A172 (cell line): ENCODE measurements around the gene NFE2L1. TPM values are rescaled to one million over a fixed set of nuclear protein-coding genes. Genes with fewer than 3 reads are reported as not detected.

Experiments
- DNase-seq: peaks from one replicate; pipeline ENCODE4 v3.0.0-alpha.2; 2015; ENCODE audit warnings: low spot score
- total RNA-seq: library from RNA; depleted of rRNA; stranded (reverse); fragments of >200 nt; shearing (Covaris generic); gene quantifications from 2 replicates; pipeline ENCODE4 v1.2.3, GENCODE V29; 2014

The NFE2L1 gene
- total RNA-seq, 1 experiment from 2014 or later = 140 TPM

DNA sequence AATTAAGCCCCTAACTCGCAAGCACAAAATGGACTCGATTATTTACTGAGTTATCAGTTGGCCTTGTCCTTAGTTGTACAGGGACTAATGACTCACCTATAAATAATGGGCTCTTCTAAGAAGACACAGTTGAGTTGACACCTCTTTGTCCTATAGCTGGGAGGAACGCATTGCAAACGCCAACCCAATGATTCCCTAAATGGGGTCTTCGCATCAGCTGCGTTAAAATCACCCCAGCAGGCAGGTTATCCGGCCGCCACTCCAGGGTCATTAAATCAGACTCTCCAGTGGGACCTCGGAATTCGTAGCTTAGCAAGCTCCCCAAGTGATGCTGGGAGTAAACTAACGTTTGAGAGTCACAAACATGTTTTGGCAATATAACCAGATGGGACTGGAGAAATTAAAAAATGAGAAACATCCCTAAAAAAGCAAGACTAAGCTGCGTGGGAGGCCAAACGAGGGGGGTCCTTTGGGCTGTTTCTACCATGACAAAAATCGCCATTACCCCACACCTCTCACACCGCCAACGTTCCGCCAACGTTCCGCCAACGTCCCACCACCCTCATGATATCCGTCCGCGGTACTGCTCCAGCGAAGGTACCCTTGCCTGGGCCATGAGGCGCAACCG, 932 bp upstream of the NFE2L1 start:
- DNase-seq = no peak

GRCh38 chr17:48048384-48049126, 396 bp downstream of the NFE2L1 start:
- DNase-seq = peak; percentile 94

DNA sequence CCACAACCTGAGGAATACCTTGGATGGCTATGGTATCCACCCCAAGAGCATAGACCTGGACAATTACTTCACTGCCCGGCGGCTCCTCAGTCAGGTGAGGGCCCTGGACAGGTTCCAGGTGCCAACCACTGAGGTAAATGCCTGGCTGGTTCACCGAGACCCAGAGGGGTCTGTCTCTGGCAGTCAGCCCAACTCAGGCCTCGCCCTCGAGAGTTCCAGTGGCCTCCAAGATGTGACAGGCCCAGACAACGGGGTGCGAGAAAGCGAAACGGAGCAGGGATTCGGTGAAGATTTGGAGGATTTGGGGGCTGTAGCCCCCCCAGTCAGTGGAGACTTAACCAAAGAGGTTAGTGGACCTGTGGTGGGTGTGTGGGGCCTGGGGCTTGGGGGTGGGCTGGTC, 3.1 kb downstream of the NFE2L1 start:
- no peak for DNase-seq

- no peak for DNase-seq
Observed at GRCh38 chr17:48051706-48052486, 3.7 kb downstream of the NFE2L1 start.

GRCh38 chr17:48052956-48053757, 5.0 kb downstream of the NFE2L1 start:
- DNase-seq = no peak

DNA sequence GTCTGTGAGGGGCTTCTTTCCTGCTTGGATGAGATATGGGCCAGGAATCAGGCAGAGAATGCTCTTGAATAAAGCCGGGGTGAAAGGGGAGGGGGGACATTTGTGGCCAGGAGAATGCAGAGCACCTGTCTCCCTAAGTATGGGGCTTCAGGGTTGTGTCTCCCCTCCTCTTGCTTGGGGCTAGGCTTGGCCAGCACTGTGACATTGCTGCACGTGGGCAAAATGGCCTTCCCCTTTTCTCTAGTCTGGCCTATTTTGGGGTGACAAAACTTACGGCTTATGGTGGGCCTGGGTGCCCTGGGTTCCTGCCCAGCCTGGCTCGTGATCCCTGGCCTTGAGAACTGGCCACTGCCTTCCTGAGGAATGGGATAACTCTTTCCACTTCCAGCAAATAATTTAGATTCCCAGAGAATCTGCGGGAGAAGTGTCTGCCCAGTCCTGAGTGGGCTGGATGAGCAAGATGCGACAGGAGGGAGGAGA, 5.6 kb downstream of the NFE2L1 start:
- DNase-seq = no peak

DNA sequence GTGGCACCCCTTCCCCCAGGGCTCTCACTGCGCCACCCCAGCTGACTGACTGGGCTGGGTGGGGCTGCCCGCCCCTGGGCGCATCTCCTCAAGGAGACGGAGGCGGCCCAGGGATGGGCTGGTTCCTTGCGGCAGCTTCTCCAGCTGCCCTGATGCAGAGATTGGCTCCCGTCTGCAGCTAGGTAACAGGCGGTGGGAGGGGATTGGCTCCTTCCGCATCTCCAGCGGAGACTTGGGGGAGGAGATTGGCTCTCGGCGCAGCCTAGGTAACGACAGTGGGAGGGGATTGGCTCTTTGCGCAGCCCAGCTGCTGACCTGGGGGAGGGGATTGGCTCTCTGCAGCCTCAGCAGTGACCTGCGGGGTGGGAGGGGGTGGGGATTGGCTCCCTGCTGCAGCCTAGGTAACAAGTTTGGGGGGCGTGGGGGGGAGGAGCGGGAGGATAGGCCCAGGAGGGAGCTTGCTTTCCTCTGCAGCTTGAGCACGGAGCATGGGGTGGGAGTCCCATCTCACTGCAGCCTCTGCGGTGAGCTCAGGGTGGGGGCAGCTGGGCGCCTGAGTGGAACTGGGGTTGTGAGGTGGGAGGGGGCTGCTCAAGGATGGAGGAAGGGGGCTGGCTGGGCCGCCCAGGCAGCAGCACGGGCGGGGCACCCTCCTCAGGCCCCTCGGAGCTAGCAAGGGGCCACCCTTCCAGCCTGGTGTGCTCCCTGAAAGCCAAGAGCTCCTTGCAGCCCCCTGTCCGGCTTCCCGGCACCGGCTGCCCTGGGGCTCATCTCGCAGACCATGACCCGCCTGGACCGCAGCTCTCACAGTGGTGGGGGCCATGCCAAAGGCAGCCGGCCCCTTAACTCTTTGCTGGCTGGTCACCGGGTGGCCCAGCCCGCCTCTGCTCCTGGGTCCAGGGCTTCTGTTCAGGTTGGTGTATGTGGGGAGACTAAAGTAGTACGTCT, 6.4 kb downstream of the NFE2L1 start:
- peak; percentile 87 for DNase-seq

DNA sequence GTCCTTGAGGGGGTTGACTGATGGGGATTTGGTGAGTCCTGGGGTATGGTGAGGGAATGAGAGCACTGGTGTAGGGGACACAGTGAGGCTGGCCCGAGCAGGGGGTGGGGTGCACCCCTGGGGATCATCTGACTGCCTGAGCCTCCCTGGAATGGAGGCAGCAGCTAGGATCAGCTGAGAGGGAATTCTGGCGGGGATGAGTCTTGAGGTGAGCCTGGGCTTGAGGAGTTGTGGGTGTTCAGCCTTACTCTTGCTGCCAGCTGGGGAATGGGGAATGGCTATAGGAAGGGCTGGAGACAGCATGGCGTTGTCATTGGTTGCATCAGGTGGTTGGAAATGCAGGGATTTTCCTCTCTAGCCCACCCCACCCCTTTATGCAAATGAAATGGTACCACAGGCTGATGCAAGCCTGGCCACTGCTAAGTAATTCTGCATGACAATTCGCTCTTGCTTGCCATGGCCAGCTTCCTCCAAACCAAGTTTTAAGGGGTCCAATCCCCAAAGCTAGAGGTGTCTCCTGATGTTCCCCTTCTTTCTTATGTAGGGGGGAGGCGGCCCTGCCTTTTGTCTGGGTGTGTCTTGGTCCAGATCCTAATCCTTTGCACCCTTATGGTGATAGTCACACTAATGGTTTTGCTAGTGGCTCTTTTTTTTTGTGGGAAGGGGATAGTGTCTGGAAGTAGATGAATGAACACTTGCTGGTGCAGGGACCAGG, 7.5 kb downstream of the NFE2L1 start:
- peak; percentile 85 for DNase-seq

DNA sequence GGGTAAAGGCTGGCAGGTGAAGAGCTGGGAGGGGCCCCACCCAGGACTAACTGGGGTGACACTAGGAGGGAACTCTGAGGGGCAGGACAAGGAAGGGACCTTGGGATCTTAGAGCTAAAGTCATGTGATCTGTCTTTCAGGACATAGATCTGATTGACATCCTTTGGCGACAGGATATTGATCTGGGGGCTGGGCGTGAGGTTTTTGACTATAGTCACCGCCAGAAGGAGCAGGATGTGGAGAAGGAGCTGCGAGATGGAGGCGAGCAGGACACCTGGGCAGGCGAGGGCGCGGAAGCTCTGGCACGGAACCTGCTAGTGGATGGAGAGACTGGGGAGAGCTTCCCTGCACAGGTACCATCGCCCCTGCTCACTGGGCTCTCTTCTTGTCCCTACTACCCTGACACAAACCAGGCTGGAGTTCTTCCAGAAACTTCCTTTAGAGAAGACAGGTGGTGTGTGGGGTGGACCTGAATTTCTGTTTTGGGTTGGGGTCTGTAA, 8.1 kb downstream of the NFE2L1 start:
- DNase-seq = no peak

DNA sequence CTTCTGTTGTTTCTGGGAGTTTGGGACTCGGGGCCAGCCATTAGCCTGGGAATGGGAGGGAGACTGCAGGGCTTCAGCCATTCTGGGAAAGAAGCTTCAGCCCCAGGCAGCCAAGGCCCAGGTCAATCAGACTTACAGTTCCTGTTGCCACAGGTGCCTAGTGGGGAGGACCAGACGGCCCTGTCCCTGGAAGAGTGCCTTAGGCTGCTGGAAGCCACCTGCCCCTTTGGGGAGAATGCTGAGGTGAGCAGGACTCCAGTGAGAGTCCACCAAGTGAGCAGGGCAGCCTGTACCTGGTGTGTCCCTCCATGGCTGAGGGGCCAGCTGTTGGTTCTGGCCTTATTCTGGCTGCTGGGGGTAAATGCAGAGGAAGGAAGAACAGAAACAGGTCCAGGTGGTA, 8.7 kb downstream of the NFE2L1 start:
- DNase-seq = no peak

DNA sequence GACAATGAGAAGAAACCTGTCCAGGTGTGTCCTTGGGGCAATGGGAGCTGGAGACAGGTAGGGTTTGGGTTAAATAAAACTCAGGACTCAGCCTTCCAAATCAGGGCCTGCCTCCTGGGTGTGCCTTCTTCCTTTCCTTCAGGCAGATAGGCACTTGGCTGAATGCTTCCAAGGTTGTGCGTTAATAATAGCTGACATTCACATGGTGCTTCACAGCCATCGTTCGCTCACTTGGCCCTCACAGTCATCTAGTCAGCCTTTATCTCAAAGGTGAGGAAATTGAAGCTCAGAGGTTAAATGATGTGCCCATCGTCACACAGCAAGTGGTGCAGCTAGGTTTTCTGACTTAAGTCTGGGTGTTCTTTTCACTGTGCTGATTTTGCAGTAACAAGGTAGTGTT, 9.5 kb downstream of the NFE2L1 start:
- DNase-seq = no peak

DNA sequence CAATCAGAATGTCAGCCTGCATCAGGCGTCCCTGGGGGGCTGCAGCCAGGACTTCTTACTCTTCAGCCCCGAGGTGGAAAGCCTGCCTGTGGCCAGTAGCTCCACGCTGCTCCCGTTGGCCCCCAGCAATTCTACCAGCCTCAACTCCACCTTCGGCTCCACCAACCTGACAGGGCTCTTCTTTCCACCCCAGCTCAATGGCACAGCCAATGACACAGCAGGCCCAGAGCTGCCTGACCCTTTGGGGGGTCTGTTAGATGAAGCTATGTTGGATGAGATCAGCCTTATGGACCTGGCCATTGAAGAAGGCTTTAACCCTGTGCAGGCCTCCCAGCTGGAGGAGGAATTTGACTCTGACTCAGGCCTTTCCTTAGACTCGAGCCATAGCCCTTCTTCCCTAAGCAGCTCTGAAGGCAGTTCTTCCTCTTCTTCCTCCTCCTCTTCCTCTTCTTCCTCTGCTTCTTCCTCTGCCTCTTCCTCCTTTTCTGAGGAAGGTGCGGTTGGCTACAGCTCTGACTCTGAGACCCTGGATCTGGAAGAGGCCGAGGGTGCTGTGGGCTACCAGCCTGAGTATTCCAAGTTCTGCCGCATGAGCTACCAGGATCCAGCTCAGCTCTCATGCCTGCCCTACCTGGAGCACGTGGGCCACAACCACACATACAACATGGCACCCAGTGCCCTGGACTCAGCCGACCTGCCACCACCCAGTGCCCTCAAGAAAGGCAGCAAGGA, 10.4 kb downstream of the NFE2L1 start:
- no peak for DNase-seq

DNA sequence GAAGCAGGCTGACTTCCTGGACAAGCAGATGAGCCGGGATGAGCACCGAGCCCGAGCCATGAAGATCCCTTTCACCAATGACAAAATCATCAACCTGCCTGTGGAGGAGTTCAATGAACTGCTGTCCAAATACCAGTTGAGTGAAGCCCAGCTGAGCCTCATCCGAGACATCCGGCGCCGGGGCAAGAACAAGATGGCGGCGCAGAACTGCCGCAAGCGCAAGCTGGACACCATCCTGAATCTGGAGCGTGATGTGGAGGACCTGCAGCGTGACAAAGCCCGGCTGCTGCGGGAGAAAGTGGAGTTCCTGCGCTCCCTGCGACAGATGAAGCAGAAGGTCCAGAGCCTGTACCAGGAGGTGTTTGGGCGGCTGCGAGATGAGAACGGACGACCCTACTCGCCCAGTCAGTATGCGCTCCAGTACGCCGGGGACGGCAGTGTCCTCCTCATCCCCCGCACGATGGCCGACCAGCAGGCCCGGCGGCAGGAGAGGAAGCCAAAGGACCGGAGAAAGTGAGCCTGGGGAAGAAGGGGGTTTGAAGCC, 11.0 kb downstream of the NFE2L1 start:
- DNase-seq = no peak

- DNase-seq = no peak
Observed at GRCh38 chr17:48060249-48060648, 12.1 kb downstream of the NFE2L1 start.

- no peak for DNase-seq
Observed at GRCh38 chr17:48062273-48062672, 14.1 kb downstream of the NFE2L1 start.

- no peak for DNase-seq
Observed at GRCh38 chr17:48064638-48065037, 16.5 kb downstream of the NFE2L1 start.

GRCh38 chr17:48066192-48066591, 18.0 kb downstream of the NFE2L1 start:
- DNase-seq = no peak

GRCh38 chr17:48066656-48067055, 18.5 kb downstream of the NFE2L1 start:
- no peak for DNase-seq

DNA sequence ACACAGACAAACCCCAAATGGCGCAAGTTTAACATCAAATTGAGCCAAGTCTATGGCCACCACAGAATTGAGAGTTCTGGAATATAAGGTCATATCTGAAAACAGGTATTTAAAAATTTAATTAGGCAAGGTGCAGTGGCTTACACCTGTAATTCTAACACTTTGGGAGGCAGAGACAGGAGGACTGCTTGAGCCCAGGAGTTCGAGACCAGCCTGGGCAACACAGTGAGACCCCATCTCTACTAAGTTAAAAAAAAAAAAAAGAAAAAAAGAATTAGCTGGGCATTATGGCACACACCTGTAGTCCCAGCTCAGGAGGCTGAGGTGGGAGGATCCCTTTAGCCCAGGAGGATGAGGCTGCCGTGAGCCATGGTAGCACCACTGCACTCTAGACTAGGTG, 19.1 kb downstream of the NFE2L1 start:
- DNase-seq = no peak
